H1 (cell line): ENCODE measurements around the gene ANAPC5. TPM values are rescaled to one million over a fixed set of nuclear protein-coding genes. Genes with fewer than 3 reads are reported as not detected.

ENCODE experiments used
- FOSL1 ChIP-seq: IDR thresholded peaks from 2 replicates; pipeline ENCODE4 v1.6.1; 2011; ENCODE audit warnings: mild to moderate bottlenecking, low read depth, low read length, moderate library complexity; ENCODE audit not compliant: insufficient read depth
- polyA plus RNA-seq, 7 experiments: library from polyadenylated mRNA; depleted of rRNA in 3 of 7; stranded (reverse) in 5 of 7; unstranded in 2 of 7; fragments of >200 nt in 5 of 7; fragments of 200-250 nt in 2 of 7; gene quantifications; 1 replicate in 5 of 7; 2 replicates in 1 of 7; 4 replicates in 1 of 7; pipeline versions ENCODE4 v1.2.1 to v1.2.3, GENCODE V29; 2011 to 2013; ENCODE audit warnings: missing spikeins in 2 of 7, mixed read lengths in 2 of 7
- total RNA-seq: library from RNA; stranded (reverse); fragmentation: NEBNext Ultra II Directional; extraction: Animal tissue kit (Norgen Biotek cat#: 25700); gene quantifications from 2 replicates; pipeline ENCODE4 v1.2.1, GENCODE V29; 2021

Gene ANAPC5
- total and polyA plus RNA-seq, 2 of the 8 experiments (the other 6 are each of a cell fraction or from before 2014, with no cell fraction given): 103 to 127 TPM

- no peak for TF ChIP-seq FOSL1
Measured at GRCh38 chr12:121330692-121331091, 21.5 kb downstream of the ANAPC5 start (continued).
